GM11168 (cell line): Measurements from ENCODE around the gene TMEM176B.
"Not testable (repeated sequence)": the region's sequence is repeated elsewhere in the genome, so short reads cannot be mapped to it uniquely, and the experiment has no call there.

ENCODE experiments used
- in situ Hi-C: fragments of 300-500 bp; cut with MboI; formaldehyde crosslinking; loops from one replicate; pipeline ENCODE4 v1.12.0; 2022; ENCODE audit warnings: low sequenced_read_pairs; ENCODE audit not compliant: unreplicated experiment

The TMEM176B gene

GRCh38 chr7:150823484-150824126, 23.4 kb upstream of the TMEM176B start:
- in situ Hi-C loops: no loop called here

GRCh38 chr7:150823043-150823442, 22.9 kb upstream of the TMEM176B start:
- in situ Hi-C loops: no loop called here

DNA sequence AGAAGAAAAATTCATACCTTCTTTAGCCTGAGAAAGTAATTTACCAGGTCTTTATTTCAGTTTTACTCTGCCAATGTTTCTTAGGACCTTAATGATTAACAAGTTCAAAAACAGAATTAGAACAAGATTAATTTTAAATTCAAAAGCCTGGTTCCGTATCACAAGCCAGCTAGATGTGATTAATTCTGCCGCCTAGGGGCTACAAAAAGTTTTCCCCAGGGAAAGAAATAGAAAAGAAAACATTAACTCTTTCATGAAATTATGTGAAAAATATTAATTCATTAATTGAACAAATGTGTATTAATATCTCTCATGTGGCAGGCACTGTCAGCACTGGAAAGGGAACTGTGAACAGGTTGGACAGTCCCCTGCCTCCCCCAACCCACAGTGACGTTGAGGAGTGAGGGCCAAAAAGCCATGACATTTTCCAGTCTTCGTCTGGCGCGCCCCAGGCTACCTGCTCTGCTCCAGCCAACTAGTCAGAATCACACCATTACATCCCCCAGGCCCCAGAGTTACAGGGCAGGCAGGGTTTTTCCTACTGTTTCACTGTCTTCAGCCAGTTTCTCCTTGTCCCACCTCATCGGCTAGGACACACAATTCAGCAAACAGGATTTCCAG, 20.5 kb upstream of the TMEM176B start:
- in situ Hi-C loops: no loop called here

- in situ Hi-C loops: no loop called here
These were observed 20.0 kb upstream of the TMEM176B start for GRCh38 chr7:150820148-150820547.

DNA sequence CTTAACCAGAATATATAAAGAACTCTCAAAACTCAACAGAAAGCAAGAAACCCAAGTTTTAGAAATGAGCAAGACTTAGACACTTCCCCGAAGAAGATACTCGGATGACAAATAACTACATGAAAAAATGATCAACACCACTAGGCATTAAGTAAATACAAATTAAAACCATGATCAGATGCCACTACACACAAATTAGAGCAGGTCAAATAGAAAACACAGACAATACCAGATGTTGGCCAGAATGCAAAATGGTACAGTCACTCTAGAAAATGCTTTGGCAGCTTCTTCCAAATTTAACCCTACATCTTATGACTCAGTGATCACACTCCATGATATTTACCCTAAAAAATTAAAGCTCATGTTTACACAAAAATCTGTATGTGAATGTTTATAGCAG, 18.8 kb upstream of the TMEM176B start:
- in situ Hi-C loops: no loop called here

GRCh38 chr7:150814328-150815001, 14.3 kb upstream of the TMEM176B start:
- in situ Hi-C loops: no loop called here

DNA sequence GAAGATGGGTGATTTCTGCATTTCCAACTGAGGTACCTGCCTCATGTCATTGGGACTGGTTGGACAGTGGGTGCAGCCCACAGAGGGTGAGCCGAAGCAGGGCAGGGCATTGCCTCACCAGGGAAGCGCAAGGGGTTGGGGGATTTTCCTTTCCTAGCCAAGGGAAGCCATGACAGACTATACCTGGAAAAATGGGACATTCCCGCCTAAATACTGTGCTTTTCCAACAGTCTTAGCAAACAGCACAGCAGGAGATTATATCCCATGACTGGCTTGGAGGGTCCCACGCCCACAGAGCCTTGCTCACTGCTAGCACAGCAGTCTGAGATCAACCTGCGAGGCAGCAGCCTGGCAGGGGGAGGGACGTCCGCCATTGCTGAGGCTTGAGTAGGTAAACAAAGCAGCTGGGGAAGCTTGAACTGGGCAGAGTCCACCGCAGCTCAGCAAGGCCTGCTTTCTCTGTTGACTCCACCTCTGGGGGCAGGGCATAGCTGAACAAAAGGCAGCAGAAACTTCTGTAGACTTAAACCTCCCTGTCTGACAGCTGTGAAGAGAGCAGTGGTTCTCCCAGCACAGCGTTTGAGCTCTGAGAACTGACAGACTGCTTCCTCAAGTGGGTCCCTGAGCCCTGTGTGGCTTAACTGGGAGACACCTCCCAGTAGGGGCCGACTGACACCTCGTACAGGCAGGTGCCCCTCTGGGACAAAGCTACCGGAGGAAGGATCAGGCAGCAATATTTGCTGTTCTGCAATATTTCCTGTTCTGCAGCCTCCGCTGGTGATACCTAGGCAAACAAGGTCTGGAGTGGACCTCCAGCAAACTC, 7.7 kb upstream of the TMEM176B start:
- in situ Hi-C loops: not testable (repeated sequence)

GRCh38 chr7:150806863-150807262, 6.7 kb upstream of the TMEM176B start:
- in situ Hi-C loops: no loop called here

DNA sequence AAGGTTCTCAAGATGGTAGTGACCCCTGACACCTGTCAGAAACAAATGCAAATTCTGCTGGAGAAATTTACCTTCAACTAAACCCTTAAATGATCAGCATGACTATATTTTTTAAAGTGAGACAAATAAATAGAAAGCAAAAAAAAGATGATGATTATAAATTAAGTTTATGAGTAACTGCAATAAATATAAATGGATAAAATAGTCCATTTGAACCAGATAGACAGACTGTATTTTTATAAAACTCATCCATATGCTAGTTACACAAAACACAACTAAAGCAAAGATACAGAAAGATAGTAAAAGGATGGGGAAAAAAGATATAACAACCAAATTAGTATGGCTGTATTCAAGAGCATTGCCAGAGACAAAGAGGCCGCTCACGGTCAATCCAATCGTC, 6.3 kb upstream of the TMEM176B start:
- in situ Hi-C loops: no loop called here

GRCh38 chr7:150805864-150806263, 5.7 kb upstream of the TMEM176B start:
- in situ Hi-C loops: no loop called here

- in situ Hi-C loops: no loop called here
These were observed 4.6 kb upstream of the TMEM176B start for GRCh38 chr7:150804802-150805201.

DNA sequence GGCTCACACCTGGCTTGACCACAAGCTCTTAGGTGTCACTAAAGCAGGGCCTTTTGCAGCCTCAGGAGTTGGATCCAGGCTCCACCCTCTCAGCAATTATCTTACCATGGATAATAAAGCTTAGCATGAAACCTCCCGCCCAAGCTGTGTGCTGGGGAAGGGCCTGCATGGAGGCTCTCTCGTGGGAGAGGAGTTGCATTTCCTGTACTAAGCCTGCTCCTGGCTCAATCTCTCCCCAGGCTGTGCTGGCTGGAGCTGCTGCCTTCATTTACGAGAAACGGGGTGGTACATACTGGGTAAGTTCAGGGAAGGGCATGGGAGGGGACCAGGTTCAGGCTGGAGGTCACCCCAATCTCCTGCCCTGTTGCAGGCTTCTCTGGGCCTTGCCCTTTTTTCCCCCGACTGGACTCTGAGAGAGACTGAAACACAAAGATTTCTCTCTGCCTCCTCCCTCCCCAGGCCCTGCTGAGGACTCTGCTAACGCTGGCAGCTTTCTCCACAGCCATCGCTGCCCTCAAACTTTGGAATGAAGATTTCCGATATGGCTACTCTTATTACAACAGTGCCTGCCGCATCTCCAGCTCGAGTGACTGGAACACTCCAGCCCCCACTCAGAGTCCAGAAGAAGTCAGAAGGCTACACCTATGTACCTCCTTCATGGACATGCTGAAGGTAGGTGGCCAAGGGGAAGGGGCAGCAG, 3.1 kb upstream of the TMEM176B start:
- in situ Hi-C loops: no loop called here

DNA sequence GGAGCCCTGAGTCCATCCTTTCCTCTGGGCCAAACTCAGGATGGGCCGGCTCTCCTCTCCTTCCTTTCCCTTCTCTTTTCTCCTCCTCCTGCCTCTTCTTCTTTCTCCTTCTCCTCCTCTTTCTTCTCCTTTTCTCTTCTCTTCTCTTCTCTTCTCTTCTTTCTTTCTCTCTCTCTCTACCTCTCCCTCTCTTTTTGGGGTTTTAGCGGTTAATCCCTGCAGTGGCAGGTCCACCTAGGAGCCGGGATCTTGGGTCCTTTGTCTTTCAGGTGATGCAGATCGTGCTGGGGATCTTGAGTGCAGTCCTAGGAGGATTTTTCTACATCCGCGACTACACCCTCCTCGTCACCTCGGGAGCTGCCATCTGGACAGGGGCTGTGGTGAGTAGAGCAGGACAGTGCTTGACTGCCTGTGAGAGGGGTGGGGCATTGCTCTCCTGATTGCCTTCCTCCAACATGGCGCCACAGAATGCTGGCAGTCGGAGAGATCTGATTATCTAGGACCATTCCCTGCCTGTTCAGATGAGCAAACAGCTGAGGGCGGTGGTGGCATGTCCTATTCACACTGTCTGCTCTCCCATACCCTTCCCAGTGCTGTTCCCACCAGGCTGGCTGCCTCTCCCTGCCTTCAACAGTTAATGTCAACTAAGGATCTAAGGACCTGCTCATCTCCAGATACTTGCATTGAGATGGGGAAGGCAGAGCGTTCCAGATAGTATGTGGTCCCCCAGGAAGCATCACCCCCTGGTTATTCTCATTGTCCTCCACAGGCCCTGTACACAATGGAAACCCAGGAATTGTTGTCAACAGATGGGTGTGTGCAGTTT, 2.0 kb upstream of the TMEM176B start:
- in situ Hi-C loops: no loop called here

DNA sequence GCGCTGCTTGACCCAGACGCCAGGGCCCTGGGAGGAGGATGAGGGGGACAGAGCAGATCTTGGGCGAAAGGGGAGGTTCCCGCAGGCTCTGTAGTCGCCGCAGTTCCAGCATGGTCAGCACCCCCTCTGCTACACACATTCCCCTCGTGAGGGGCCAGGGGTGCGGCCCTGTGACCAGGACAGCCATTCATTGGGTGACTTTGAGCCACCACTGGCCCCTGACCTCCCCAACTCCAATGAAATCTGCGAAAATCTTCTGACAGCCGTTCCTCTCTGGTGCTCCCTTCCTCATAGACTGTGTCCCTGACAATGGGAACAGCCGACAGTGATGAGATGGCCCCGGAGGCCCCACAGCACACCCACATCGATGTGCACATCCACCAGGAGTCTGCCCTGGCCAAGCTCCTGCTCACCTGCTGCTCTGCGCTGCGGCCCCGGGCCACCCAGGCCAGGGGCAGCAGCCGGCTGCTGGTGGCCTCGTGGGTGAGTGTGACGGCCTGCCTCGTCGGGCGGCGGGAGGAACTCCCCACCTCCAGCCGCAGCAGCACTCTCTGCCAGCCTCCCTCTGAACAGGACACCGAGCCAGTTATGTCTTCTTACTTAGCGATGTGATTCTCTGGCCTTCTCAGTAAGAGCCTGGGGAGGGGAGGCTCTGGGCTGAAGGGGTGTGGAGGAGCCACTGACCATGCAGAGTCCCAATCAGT, 1.2 kb upstream of the TMEM176B start:
- in situ Hi-C loops: no loop called here

DNA sequence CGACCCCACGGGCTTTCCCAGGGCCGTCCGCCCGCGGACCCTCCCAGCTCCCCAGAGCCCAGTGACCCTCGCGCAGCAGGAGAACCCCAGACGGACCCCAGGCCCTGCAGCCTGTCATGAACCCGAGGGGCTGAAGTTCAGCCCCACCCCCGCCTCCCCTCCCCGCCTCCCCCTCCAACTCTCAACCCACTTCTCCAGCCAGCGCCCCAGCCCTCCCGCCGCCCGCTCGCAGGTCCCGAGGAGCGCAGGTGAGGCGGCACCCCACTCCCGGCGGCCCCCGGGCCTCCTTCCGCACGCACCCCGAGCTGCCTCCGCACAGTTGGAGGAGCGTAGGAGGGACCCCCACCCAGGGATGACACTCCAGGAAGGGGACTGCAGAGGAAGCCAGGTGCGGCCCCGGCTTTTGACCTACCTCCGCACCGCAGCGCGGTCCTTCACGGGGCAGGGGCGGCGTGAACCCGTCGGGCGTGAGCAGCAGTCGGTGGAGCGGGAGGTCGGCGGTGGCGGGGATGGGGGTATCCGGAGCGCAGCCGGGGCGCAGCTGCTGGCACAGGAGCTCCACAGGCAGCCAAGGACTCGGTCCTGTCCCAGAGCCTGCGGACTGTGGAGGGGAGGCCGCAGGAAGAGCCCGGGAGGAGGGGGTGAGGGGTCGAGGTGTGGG, 547 bp upstream of the TMEM176B start, which contains the start of gene TMEM176A:
TMEM176A (plus strand) TSS at position 189 of the 661 bp plus-strand sequence. CDS start 782 bp downstream, outside the sequence.
- in situ Hi-C loops: no loop called here

DNA sequence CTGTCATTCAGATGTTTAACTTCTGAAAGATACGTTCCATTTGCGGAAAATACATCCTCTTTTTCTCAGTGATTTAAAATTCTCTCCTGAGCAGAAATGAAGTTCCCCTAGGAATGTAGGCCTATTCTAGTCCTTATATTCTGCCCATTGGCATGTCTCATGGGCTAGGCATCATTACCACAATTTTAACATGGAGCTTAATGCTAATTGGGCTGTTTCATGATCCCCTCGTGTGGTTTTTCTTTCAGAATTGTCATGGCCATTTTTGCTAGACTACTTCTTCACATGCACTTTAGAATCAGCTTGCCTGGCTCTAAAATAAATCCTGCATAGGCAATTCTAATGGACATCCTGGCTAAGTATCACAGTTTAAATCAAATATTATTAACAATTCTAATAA, 1.0 kb downstream of the TMEM176B start:
- in situ Hi-C loops: no loop called here

DNA sequence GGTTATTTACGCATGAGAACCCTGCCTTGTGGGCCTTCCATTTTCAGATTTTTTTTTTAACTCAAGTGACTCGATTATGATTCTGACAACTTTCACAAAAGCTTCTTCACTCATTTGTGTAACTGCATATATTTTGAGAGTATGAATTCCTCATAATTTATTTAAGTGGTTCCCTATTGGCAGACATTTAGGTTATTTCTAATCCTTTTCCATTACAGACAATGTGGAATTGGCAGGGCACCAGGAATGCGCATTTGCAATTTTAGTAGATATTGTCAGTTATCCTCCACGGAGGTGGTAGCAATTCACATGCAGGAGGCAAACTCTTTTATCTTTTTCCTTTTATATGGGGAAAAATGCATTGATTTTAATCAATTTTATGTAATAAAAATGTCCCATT, 2.5 kb downstream of the TMEM176B start:
- in situ Hi-C loops: no loop called here

GRCh38 chr7:150793569-150794238, 6.5 kb downstream of the TMEM176B start:
- in situ Hi-C loops: no loop called here
